GM19239 (cell line): ENCODE measurements around the gene KRTAP10-1.
"Not testable (repeated sequence)": the region's sequence is repeated elsewhere in the genome, so short reads cannot be mapped to it uniquely, and the experiment has no call there.

Source experiments
- DNase-seq: peaks from one replicate; pipeline ENCODE4 v3.0.0; 2011; ENCODE audit warnings: low spot score; ENCODE audit not compliant: insufficient read length
- FAIRE-seq: peaks from 2 replicates; lab custom pipeline; 2011; peaks lifted over from hg19 to GRCh38; lab: Jason Lieb, UNC

KRTAP10-1 gene

GRCh38 chr21:44539991-44540666, at the start of gene KRTAP10-1:
Gene KRTAP10-1 (minus strand): TSS chr21:44540195. CDS start chr21:44540150, 45 bp downstream.
- FAIRE-seq (no peak), DNase-seq (no peak)

- FAIRE-seq (no peak), DNase-seq (no peak)
Measured at GRCh38 chr21:44589094-44589493, 49.1 kb upstream of the KRTAP10-1 start.

DNA sequence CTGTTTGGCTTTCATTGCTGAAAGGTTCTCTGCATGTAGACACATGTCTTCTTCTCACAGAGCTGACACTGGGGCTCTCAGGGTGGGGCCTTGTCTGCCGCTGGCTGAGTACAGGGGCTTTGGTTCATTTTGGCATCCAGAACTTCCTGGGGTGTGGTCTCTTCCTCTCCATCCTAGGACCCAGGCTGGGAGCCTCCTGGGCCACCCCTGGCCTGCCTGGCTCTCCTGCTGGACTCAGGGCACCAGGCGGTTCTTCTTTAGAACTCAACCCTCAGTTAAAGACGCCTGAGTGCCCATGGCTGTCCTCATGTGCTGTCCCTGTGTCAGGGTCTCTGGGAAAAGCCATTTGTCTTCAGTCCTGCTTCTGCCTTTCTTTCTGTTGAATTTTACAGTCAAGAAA, 45.9 kb upstream of the KRTAP10-1 start:
- DNase-seq = no peak
- no peak for FAIRE-seq

DNA sequence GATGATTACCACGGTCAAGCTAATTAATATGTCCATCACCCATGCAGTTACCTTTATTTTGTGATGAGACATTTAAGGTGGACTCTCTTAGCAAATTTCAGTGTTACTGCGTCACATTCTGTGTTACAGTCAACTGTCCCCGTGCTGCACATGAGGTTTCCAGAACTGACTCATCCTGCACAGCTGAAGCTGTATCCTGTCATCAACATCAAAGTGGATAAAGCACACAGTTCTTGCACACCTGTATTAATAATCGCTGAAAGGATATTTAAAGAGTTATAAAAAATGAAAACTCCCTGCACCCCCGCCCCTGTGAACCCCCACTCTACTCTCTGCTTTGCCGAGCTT, 43.8 kb upstream of the KRTAP10-1 start:
- DNase-seq (no peak), FAIRE-seq (no peak)

GRCh38 chr21:44583089-44583799, 43.2 kb upstream of the KRTAP10-1 start:
- no peak for FAIRE-seq
- DNase-seq = no peak

DNA sequence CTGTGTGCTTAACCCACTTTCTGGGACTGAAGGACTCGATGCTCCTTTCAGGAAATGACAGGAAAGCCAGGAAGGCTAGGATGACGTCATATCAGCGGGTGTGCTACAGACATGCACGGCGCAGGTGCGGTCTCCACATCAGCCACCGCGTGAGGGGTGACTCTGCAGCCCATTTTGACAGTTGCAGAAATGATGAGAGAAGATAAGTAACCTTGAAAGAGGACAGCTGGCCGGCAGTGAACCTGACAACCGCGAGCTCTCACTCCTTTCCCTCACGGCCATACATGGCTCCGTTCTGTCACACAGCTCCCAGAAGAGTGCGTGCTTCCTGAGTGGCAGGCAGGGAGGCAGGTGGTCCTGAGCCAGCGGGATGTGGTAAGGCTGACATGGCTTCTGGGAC, 42.1 kb upstream of the KRTAP10-1 start:
- no peak for FAIRE-seq

GRCh38 chr21:44581158-44581557, 41.2 kb upstream of the KRTAP10-1 start:
- DNase-seq = no peak
- no peak for FAIRE-seq

More for the DNA sequence above, 42.1 kb upstream of the KRTAP10-1 start:
- DNase-seq = no peak

DNA sequence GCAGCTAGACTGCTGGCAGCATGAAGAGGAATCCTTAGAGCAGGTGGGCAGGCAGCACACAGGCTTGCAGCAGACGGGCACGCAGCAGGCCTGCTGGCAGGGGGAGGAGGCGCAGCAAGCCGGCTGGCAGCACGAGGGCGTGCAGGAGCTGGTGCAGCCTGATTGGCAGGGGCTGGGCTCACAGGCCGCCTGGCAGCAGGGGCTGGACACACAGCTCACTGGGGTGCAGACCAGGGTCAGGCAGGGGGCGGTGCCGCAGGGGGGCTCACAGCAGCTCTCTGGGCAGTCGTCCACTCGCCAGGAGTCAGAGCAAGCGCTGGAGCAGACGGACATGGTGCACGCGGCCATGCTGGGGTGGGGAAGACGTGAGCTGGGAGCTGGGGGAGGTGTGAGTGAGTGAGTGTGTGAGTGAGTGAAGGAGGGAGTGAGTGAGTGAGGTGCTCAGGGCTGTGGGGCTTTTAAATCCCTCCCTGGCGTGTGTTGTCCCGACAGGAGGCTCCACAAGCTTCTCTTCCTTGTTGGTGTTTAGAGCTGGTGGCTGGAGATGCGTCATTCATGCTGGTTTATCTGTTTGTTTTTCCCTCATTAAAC, 40.3 kb upstream of the KRTAP10-1 start, which contains the start of gene KRTAP10-5:
Gene KRTAP10-5 (minus strand): TSS at position 374 of the 591 bp plus-strand sequence. CDS start 26 bp downstream, at position 348.
- FAIRE-seq, DNase-seq: not testable (repeated sequence)

GRCh38 chr21:44579833-44580144, 39.8 kb upstream of the KRTAP10-1 start:
- DNase-seq = no peak
- no peak for FAIRE-seq

DNA sequence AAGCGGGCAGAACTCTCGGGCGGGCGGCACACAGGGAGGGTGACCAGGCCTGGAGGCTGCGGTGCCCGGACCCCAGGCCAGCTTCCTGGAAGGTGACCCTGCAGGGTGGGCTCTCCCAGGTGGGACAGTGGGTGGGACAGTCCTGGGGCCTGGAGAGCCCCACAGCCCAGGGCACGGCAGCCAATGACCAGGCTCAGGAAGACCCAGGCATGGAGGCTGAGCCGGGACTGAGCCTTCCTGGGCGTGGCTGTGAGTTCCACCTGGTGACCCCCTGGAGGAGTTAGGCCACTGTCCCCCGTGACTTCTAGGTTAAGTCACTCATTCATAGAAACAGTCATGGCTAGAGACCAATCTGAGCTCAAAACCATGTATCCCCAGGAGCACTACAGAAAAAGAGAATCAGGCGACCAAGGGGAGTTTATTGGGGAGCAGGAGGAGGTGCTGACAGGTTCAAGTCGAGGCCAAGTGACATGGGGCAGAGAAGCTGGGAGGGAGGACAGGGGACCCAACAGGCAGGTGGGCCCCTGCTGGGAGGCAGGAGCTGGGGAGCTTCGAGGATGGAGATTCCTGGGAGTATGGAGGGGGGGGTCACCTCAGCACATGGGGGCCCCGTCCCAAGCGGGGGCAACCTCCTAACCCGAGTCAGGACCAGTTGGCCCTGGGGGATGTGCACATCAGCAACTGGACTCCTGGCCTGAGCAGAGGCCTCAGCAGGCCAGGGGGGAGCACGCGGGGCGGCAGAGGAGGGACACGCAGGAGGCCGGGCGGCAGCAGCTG, 39.2 kb upstream of the KRTAP10-1 start:
- no peak for DNase-seq
- no peak for FAIRE-seq

GRCh38 chr21:44578371-44579055, 38.5 kb upstream of the KRTAP10-1 start:
- no peak for FAIRE-seq
- DNase-seq = no peak

DNA sequence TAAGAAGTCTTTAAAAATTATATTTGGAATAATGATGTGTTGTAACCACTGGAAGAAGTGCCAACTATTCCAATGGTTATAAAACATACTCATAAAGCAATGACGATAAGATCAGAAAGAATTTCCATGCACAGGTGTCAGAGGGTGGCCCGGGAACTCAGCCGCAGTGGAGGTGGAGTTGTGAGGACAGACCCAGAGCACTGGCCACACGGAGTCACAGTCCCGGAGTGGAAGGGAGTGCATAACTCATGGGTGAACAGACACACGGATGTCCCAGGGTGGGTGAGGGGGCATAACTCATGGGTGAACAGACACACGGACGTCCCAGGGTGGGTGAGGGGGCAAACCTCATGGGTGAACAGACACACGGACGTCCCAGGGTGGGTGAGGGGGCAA, 36.0 kb upstream of the KRTAP10-1 start:
- FAIRE-seq = no peak
- DNase-seq = no peak

DNA sequence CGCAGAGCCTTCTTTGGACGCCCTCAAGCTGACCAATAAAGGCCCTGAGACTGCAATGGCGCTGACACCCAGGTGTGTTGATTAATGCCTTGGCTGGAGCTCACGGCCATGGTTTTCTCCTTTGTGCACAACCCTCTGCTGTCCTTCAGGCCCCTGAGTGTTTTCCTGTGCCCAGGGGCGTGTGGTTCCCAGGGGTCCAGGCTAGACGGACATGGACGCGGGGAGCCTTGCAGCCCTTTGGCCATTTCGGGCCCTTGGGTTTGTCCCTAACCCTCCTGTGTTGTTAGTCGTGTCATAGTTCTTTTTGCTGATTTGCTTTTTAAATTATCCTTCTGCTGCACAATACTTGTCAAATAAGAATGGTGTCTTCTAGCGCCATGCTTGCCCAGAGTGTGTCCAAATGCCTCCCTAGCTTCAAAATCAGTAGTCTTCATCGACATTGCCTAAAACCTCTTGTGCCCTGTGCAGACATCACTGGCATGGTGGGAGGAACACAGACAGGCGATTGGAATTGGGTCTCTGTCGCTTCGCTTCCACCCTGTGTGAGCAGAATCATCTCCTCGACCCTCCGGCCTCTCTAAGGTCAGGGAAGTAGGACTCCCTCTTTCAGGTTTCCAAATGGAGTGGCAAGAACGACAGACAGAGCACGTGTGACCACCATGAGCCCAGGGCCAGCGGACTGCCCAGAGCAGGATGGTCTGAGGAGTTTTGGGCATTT, 35.5 kb upstream of the KRTAP10-1 start:
- DNase-seq (no peak), FAIRE-seq (no peak)

- no peak for FAIRE-seq
Measured at GRCh38 chr21:44574457-44575306, 34.7 kb upstream of the KRTAP10-1 start.

GRCh38 chr21:44573630-44574456, 33.8 kb upstream of the KRTAP10-1 start, which contains the start of gene KRTAP10-4:
Gene KRTAP10-4 (plus strand): TSS chr21:44573729. CDS start chr21:44573759, 30 bp downstream.
- FAIRE-seq, DNase-seq: not testable (repeated sequence)

More at GRCh38 chr21:44574457-44575306, 34.7 kb upstream of the KRTAP10-1 start:
- no peak for DNase-seq

DNA sequence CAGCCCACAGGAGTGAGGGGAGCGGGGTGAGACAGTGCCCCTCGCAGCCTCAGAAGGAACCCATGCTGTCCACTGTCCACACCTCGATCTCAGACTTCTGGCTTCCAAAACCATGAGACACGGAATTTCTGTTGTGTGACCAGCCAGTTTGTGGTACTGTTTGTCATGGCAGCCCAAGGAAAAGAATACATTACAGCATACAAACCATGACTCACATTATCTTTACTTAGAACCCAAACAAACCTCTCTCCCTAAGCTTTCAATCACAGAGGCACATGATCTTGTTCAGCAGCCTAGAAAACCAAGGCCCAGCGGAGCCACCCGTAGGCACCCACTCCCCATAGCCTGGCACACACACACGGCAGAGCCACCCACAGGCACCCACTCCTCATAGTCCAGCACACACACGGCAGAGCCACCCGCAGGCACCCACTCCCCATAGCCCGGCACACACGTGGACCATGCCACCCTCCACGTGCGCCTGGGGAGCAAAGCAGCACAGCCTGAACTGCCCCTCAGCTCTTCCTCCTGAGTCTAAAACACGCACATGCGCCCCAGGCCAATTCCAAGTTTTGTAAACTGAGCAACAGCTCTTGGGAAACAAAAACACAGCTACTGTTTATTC, 33.1 kb upstream of the KRTAP10-1 start:
- DNase-seq = no peak
- FAIRE-seq = no peak
